ENCODE data around the gene KANK3.

DNA sequence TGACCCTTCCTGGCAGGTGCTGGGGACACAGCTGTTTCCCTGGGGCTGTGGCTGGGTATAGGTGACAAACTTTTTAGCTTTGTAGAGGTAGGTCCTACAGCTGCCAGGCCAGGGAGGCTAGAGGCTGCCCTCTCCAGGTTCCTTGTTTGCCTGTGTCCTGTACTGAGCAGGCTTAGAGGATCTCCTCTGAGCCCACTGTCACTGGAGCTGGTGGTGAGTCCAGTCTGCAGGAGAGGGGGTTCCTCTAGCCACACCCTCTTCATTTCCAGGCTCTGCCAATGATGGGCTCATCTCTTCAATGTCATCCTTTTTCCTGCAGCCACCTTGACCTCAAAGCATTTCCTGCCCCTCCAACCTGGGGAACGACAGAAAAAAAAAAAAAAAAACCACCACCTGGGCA lies 34.5 kb upstream of the KANK3 start:
- TF ChIP-seq, protein P1, sequence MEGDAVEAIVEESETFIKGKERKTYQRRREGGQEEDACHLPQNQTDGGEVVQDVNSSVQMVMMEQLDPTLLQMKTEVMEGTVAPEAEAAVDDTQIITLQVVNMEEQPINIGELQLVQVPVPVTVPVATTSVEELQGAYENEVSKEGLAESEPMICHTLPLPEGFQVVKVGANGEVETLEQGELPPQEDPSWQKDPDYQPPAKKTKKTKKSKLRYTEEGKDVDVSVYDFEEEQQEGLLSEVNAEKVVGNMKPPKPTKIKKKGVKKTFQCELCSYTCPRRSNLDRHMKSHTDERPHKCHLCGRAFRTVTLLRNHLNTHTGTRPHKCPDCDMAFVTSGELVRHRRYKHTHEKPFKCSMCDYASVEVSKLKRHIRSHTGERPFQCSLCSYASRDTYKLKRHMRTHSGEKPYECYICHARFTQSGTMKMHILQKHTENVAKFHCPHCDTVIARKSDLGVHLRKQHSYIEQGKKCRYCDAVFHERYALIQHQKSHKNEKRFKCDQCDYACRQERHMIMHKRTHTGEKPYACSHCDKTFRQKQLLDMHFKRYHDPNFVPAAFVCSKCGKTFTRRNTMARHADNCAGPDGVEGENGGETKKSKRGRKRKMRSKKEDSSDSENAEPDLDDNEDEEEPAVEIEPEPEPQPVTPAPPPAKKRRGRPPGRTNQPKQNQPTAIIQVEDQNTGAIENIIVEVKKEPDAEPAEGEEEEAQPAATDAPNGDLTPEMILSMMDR (IDR thresholded peaks at IDR 0.05; ENCODE audit: low read depth, low read length): no peak
- TF ChIP-seq, protein P2, sequence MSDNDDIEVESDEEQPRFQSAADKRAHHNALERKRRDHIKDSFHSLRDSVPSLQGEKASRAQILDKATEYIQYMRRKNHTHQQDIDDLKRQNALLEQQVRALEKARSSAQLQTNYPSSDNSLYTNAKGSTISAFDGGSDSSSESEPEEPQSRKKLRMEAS (IDR thresholded peaks at IDR 0.05; ENCODE audit: low read depth, low read length): no peak
